Erythroblast (primary cell): ENCODE results near the gene ZNF575.
A peak's percentile ranks its signal among the peaks of the same experiment; 100 is the strongest.
"Not testable (repeated sequence)": the region's sequence is repeated elsewhere in the genome, so short reads cannot be mapped to it uniquely, and the experiment has no call there.

Source experiments
- DNase-seq, 2 experiments: peaks; one replicate each; lab custom pipeline; 2025; lab: John Stamatoyannopoulos, UW
- GATA1 ChIP-seq: IDR thresholded peaks from 2 replicates; pipeline ENCODE4 v1.6.1; 2011; ENCODE audit warnings: low read depth, mild to moderate bottlenecking, control low read depth, low read length, moderate library complexity
- POLR2A ChIP-seq: IDR thresholded peaks from 2 replicates; pipeline ENCODE4 v1.6.1; 2011; ENCODE audit warnings: mild to moderate bottlenecking, low read length

Gene ZNF575

GRCh38 chr19:43544077-43544476, 11.1 kb downstream of the ZNF575 start:
- DNase-seq = no peak
- no peak for TF ChIP-seq POLR2A
- TF ChIP-seq GATA1 = no peak

GRCh38 chr19:43545276-43545675, 12.3 kb downstream of the ZNF575 start:
- no peak for DNase-seq
- no peak for TF ChIP-seq GATA1
- no peak for TF ChIP-seq POLR2A

- no peak for DNase-seq
- TF ChIP-seq GATA1 = no peak
- TF ChIP-seq POLR2A = no peak
These were observed 13.0 kb downstream of the ZNF575 start for GRCh38 chr19:43545981-43546380.

GRCh38 chr19:43546581-43546980, 13.6 kb downstream of the ZNF575 start:
- DNase-seq = no peak
- no peak for TF ChIP-seq GATA1
- TF ChIP-seq POLR2A = no peak

GRCh38 chr19:43547926-43548325, 14.9 kb downstream of the ZNF575 start:
- DNase-seq = not testable (repeated sequence)

GRCh38 chr19:43548706-43549105, 15.7 kb downstream of the ZNF575 start:
- DNase-seq = no peak
- TF ChIP-seq POLR2A = no peak
- no peak for TF ChIP-seq GATA1

- no peak for TF ChIP-seq GATA1
- TF ChIP-seq POLR2A = no peak
These were observed 18.6 kb downstream of the ZNF575 start for GRCh38 chr19:43551399-43552197.

GRCh38 chr19:43552198-43552450, 19.1 kb downstream of the ZNF575 start:
- DNase-seq = no peak

More at GRCh38 chr19:43551399-43552197, 18.6 kb downstream of the ZNF575 start:
- DNase-seq = no peak

GRCh38 chr19:43552616-43553015, 19.6 kb downstream of the ZNF575 start:
- DNase-seq = no peak
- TF ChIP-seq POLR2A = no peak
- TF ChIP-seq GATA1 = no peak

More at GRCh38 chr19:43552198-43552450, 19.1 kb downstream of the ZNF575 start:
- TF ChIP-seq GATA1 (no peak), POLR2A (no peak)

GRCh38 chr19:43553656-43554055, 20.7 kb downstream of the ZNF575 start:
- DNase-seq = no peak
- no peak for TF ChIP-seq POLR2A
- TF ChIP-seq GATA1 = no peak

- no peak for DNase-seq
- TF ChIP-seq POLR2A = no peak
- TF ChIP-seq GATA1 = no peak
These were observed 21.4 kb downstream of the ZNF575 start for GRCh38 chr19:43554317-43554895.

- DNase-seq = peak; percentile 71 to 83
- TF ChIP-seq POLR2A (no peak), GATA1 (no peak)
These were observed 22.3 kb downstream of the ZNF575 start for GRCh38 chr19:43555185-43555770.

GRCh38 chr19:43560687-43561086, 27.7 kb downstream of the ZNF575 start:
- no peak for TF ChIP-seq POLR2A
- TF ChIP-seq GATA1 = no peak
- peak in 1 of 2 experiments; percentile 14 for DNase-seq
